HepG2 (cell line): ENCODE measurements around the gene CDA. TPM values are rescaled to one million over a fixed set of nuclear protein-coding genes. Genes with fewer than 3 reads are reported as not detected.

ENCODE experiments used
- ATAC-seq: fragments of 200-7000 bp; cut with Tn5 transposase; 3 replicates; pipeline ENCODE4 v1.9.1; 2020; ENCODE audit warnings: mild to moderate bottlenecking, moderate library complexity
- BruUV-seq: library from RNA; stranded (reverse); fragments of 400-500 nt; replicated peaks from 2 replicates; lab custom pipeline; 2021; lab: Mats Ljungman, UMichigan
- CTCF ChIA-PET: fragments of 300-600 bp; formaldehyde crosslinking; extraction: SDS; loops from one replicate; lab custom pipeline; 2021; ENCODE audit warnings: low total read pairs, inconsistent platforms, low intra/inter-chr PET ratio; lab: Yijun Ruan, JAX
- POLR2A ChIA-PET: fragments of 350-600 bp; sonication (Branson Sonifier 250); formaldehyde crosslinking; loops from one replicate; lab custom pipeline; 2020; ENCODE audit warnings: antibody characterized with exemption, inconsistent platforms; lab: Yijun Ruan, JAX
- DNase-seq: peaks from one replicate; pipeline ENCODE4 v3.0.0-alpha.2; 2015; ENCODE audit warnings: low spot score
- FAIRE-seq: peaks from 3 replicates; lab custom pipeline; 2011; peaks lifted over from hg19 to GRCh38; lab: Jason Lieb, UNC
- H2AFZ ChIP-seq: one replicate; pipeline ENCODE4 v1.6.1; 2011; ENCODE audit warnings: low read length, inconsistent platforms
- H3K27ac ChIP-seq: fragments of 300-600 bp; 3 replicates; pipeline ENCODE4 v1.8.0; 2011; ENCODE audit warnings: mixed run types, mild to moderate bottlenecking, mixed read lengths, low read length, inconsistent platforms; ENCODE audit not compliant: insufficient read depth; ENCODE audit errors: extremely low read length
- H3K27me3 ChIP-seq, 2 experiments: fragments of 200-600 bp in 1 of 2; 2 replicates in 1 of 2; 3 replicates in 1 of 2; pipeline versions ENCODE4 v1.6.0 to v1.8.0; 2011; ENCODE audit warnings: low read length in 2 of 2, mild to moderate bottlenecking in 2 of 2, moderate library complexity in 2 of 2, inconsistent platforms in 1 of 2; ENCODE audit not compliant: insufficient read depth in 2 of 2, control insufficient read depth in 1 of 2
- H3K36me3 ChIP-seq, 2 experiments: fragments of 200-600 bp in 1 of 2; replicated peaks in 1 of 2; 2 replicates in 1 of 2; 3 replicates in 1 of 2; pipeline versions ENCODE4 v1.5.1 to v1.8.0; 2011; ENCODE audit warnings: low read length in 2 of 2, inconsistent platforms in 1 of 2; ENCODE audit not compliant: insufficient read depth in 2 of 2, control insufficient read depth in 1 of 2
- H3K4me1 ChIP-seq: 2 replicates; pipeline ENCODE4 v1.5.1; 2012; ENCODE audit warnings: low read length, inconsistent platforms; ENCODE audit not compliant: insufficient read depth
- H3K4me2 ChIP-seq: 2 replicates; pipeline ENCODE4 v1.6.0; 2011; ENCODE audit warnings: low read depth, low read length, inconsistent platforms
- H3K4me3 ChIP-seq, 3 experiments: fragments of 200-600 bp in 1 of 3; sonication (generic), shearing (Covaris generic) in 1 of 3; replicated peaks in 1 of 3; 2 replicates each; pipeline ENCODE4 v1.5.1; 2011 to 2016; ENCODE audit warnings: low read length in 3 of 3, inconsistent platforms in 2 of 3, low read depth in 2 of 3, mild to moderate bottlenecking in 2 of 3, control low read depth in 1 of 3, mixed read lengths in 1 of 3; ENCODE audit not compliant: insufficient read depth in 1 of 3
- H3K79me2 ChIP-seq: one replicate; pipeline ENCODE4 v1.6.1; 2011; ENCODE audit warnings: low read length, inconsistent platforms; ENCODE audit not compliant: insufficient read depth
- H3K9ac ChIP-seq: 2 replicates; pipeline ENCODE4 v1.6.0; 2011; ENCODE audit warnings: mild to moderate bottlenecking, low read depth, low read length, inconsistent platforms; ENCODE audit not compliant: insufficient read depth
- H3K9me3 ChIP-seq: 2 replicates; pipeline ENCODE4 v1.5.1; 2012; ENCODE audit warnings: mild to moderate bottlenecking, low read length
- H4K20me1 ChIP-seq: 2 replicates; pipeline ENCODE4 v1.6.0; 2011; ENCODE audit warnings: inconsistent platforms, mild to moderate bottlenecking, low read length, moderate library complexity; ENCODE audit not compliant: insufficient read depth
- CCDC6 ChIP-seq: sonication (generic); formaldehyde crosslinking; IDR thresholded peaks from 2 replicates; pipeline ENCODE4 v1.8.1; 2022; ENCODE audit warnings: mild to moderate bottlenecking, missing genetic modification reagents, moderate library complexity
- HNRNPK ChIP-seq: fragments of 200-400 bp; formaldehyde crosslinking; IDR thresholded peaks from 2 replicates; pipeline ENCODE4 v1.6.1; 2018; ENCODE audit warnings: low read length, low read depth, moderate library complexity, mild to moderate bottlenecking; ENCODE audit not compliant: poor library complexity, severe bottlenecking
- HNRNPL ChIP-seq: fragments of 200-400 bp; formaldehyde crosslinking; IDR thresholded peaks from 2 replicates; pipeline ENCODE4 v1.6.1; 2017; ENCODE audit warnings: mild to moderate bottlenecking, low read depth, low read length
- PCBP1 ChIP-seq: fragments of 200-400 bp; formaldehyde crosslinking; IDR thresholded peaks from 2 replicates; pipeline ENCODE4 v1.6.1; 2017; ENCODE audit warnings: mild to moderate bottlenecking, low read depth, low read length, borderline replicate concordance
- U2AF2 ChIP-seq: fragments of 200-400 bp; formaldehyde crosslinking; IDR thresholded peaks from 2 replicates; pipeline ENCODE4 v1.6.1; 2017; ENCODE audit warnings: low read depth, mild to moderate bottlenecking, low read length
- ZBTB8A ChIP-seq: sonication (generic); formaldehyde crosslinking; IDR thresholded peaks from 2 replicates; pipeline ENCODE4 v1.4.0; 2020; ENCODE audit warnings: mild to moderate bottlenecking, low read depth, missing genetic modification reagents, borderline replicate concordance
- ZKSCAN5 ChIP-seq: sonication (generic); formaldehyde crosslinking; IDR thresholded peaks from 2 replicates; pipeline ENCODE4 v1.5.1; 2020; ENCODE audit warnings: mild to moderate bottlenecking, missing genetic modification reagents
- ZNF138 ChIP-seq: sonication (generic); formaldehyde crosslinking; IDR thresholded peaks from 2 replicates; pipeline ENCODE4 v1.5.0; 2020; ENCODE audit warnings: mild to moderate bottlenecking, low read depth, missing genetic modification reagents
- WGBS: methylation state at CpG from one replicate; pipeline ENCODE4 v1.1.6; 2017; ENCODE audit warnings: low lambda C conversion rate; 5-methylcytosine and 5-hydroxymethylcytosine counted together
- in situ Hi-C: cut with HindIII; loops from 2 replicates; pipeline ENCODE4 v1.10.0; 2017; ENCODE audit warnings: low pct_unique_long_range_greater_than_20kb; ENCODE audit not compliant: extremely low pct_ligation_motif_present
- intact Hi-C: fragments of 100-400 bp; cut with micrococcal nuclease; formaldehyde crosslinking; loops from one replicate; pipeline ENCODE4 v1.10.0; 2022; ENCODE audit not compliant: unreplicated experiment
- polyA plus RNA-seq, 8 experiments: library from polyadenylated mRNA; depleted of rRNA in 3 of 8; stranded (reverse) in 7 of 8; unstranded in 1 of 8; fragments of >200 nt; fragmentation: Illumina TruSeq in 4 of 8; extraction: Trizol in 4 of 8; gene quantifications; 2 replicates each; pipeline versions ENCODE4 v1.2.1 to v1.2.3, GENCODE V29; 2011 to 2016; ENCODE audit warnings: low read depth in 4 of 8, missing spikeins in 1 of 8, mixed read lengths in 1 of 8; ENCODE audit not compliant: insufficient read depth in 1 of 8
- total RNA-seq, 5 experiments: library from RNA; depleted of rRNA; stranded (reverse); fragments of >200 nt; fragmentation: Illumina TruSeq; extraction: Trizol; gene quantifications; 2 replicates each; pipeline ENCODE4 v1.2.3, GENCODE V29; 2016; ENCODE audit warnings: low read depth in 1 of 5
- TF ChIP-seq, protein P1 (sequence below): IDR thresholded peaks from 2 replicates; pipeline ENCODE4 v1.6.1; 2018; ENCODE audit warnings: missing genetic modification reagents
- TF ChIP-seq, protein P2 (sequence below): sonication (generic); formaldehyde crosslinking; conservative IDR thresholded peaks from 2 replicates; pipeline ENCODE4 v1.8.1; 2023; ENCODE audit warnings: missing genetic modification reagents
- TF ChIP-seq, protein P3 (sequence below): sonication (generic); formaldehyde crosslinking; IDR thresholded peaks from 2 replicates; pipeline ENCODE4 v1.4.0; 2020; ENCODE audit warnings: mild to moderate bottlenecking, missing genetic modification reagents
- TF ChIP-seq, protein P4 (sequence below): IDR thresholded peaks from 2 replicates; pipeline ENCODE4 v1.6.1; 2012; ENCODE audit warnings: low read length, improper control_type of control experiment

CDA gene
- total and polyA plus RNA-seq, 2 of the 13 experiments (the other 11 are each of a cell fraction or from before 2014, with no cell fraction given), result 0.66 to 2.1 TPM

DNA sequence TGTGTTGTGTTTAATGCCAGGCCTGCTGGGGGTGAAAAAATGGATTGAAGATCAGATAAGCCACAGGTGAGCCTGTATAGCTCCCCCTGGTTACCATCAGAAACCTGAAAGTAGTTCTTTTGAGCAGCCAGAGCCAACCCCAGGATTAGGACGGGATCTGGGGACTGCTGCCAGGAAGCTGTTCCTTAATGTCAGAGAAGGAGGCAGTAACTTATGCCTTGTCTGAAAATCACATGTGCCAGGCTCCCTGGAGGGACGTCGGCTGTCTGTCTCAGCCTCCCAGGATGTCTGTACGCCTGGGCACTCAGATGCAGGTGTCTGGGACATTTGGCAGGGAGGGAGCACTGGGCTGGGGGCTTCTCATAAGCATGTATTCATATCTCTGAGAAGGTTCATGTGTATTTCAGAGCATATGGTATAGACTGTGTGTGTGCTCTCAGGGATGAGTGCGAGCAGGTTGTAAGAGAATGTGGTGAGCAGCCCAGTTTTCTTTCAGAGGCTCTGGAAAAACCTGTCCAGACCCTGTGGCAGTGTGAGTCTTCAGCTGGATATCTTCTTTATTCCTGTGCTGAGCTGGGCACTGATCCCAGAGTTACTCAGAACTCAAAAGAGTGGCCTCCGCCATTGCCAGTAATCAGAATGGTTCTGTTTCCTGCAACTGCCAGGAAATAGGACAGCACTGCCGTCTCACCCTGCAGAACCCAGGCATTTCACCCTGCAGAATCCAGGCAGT is 33.7 kb upstream of the CDA start:
- ChIA-PET POLR2A (no interaction called here), CTCF (no interaction called here)
- Histone ChIP-seq H2AFZ (no peak overlapping the region), H3K27ac (no peak overlapping the region), H3K79me2 (no peaks in the 10 kb centered on the region), H3K27me3 (no peaks in the 10 kb centered on the region), H3K4me3 (no peak overlapping the region; a peak in 1 of 6 replicates), H3K4me2 (0 out of 2 replicates have a peak overlapping the region, but pooled peaks have one; percentile 70), H3K9me3 (no peaks in the 10 kb centered on the region), H3K36me3 (no peaks in the 10 kb centered on the region), H3K4me1 (peaks cover 33% of the 10 kb centered on the region), H3K9ac (no peak overlapping the region)
- in situ Hi-C loops (no loop called here), intact Hi-C loops (no loop called here)
- BruUV-seq, result no TSS peak
- no peak for ATAC-seq
- WGBS, result 89% methylated on average over 2 of the region's 7 CpGs
- TF ChIP-seq HNRNPK, result no peak
- TF ChIP-seq CCDC6 (CRISPR knock-in tag), result no peak
- no peak for TF ChIP-seq ZBTB8A (CRISPR knock-in tag)
- no peak for TF ChIP-seq ZNF138 (CRISPR knock-in tag)
- TF ChIP-seq PCBP1, result no peak
- TF ChIP-seq, protein P1, sequence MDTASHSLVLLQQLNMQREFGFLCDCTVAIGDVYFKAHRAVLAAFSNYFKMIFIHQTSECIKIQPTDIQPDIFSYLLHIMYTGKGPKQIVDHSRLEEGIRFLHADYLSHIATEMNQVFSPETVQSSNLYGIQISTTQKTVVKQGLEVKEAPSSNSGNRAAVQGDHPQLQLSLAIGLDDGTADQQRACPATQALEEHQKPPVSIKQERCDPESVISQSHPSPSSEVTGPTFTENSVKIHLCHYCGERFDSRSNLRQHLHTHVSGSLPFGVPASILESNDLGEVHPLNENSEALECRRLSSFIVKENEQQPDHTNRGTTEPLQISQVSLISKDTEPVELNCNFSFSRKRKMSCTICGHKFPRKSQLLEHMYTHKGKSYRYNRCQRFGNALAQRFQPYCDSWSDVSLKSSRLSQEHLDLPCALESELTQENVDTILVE, result no peak
- TF ChIP-seq, protein P2, sequence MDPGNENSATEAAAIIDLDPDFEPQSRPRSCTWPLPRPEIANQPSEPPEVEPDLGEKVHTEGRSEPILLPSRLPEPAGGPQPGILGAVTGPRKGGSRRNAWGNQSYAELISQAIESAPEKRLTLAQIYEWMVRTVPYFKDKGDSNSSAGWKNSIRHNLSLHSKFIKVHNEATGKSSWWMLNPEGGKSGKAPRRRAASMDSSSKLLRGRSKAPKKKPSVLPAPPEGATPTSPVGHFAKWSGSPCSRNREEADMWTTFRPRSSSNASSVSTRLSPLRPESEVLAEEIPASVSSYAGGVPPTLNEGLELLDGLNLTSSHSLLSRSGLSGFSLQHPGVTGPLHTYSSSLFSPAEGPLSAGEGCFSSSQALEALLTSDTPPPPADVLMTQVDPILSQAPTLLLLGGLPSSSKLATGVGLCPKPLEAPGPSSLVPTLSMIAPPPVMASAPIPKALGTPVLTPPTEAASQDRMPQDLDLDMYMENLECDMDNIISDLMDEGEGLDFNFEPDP (CRISPR knock-in tag), result no peak
- TF ChIP-seq, protein P3, sequence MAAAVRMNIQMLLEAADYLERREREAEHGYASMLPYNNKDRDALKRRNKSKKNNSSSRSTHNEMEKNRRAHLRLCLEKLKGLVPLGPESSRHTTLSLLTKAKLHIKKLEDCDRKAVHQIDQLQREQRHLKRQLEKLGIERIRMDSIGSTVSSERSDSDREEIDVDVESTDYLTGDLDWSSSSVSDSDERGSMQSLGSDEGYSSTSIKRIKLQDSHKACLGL (CRISPR knock-in tag), result no peak
- TF ChIP-seq, protein P4, sequence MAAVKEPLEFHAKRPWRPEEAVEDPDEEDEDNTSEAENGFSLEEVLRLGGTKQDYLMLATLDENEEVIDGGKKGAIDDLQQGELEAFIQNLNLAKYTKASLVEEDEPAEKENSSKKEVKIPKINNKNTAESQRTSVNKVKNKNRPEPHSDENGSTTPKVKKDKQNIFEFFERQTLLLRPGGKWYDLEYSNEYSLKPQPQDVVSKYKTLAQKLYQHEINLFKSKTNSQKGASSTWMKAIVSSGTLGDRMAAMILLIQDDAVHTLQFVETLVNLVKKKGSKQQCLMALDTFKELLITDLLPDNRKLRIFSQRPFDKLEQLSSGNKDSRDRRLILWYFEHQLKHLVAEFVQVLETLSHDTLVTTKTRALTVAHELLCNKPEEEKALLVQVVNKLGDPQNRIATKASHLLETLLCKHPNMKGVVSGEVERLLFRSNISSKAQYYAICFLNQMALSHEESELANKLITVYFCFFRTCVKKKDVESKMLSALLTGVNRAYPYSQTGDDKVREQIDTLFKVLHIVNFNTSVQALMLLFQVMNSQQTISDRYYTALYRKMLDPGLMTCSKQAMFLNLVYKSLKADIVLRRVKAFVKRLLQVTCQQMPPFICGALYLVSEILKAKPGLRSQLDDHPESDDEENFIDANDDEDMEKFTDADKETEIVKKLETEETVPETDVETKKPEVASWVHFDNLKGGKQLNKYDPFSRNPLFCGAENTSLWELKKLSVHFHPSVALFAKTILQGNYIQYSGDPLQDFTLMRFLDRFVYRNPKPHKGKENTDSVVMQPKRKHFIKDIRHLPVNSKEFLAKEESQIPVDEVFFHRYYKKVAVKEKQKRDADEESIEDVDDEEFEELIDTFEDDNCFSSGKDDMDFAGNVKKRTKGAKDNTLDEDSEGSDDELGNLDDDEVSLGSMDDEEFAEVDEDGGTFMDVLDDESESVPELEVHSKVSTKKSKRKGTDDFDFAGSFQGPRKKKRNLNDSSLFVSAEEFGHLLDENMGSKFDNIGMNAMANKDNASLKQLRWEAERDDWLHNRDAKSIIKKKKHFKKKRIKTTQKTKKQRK, result no peak
- TF ChIP-seq ZKSCAN5 (CRISPR knock-in tag), result no peak
- TF ChIP-seq HNRNPL, result no peak
- TF ChIP-seq U2AF2, result no peak
- TF ChIP-seq, all 625 proteins: peak for 0
- DNase-seq, result no peak
- FAIRE-seq, result no peak
- H4K20me1 ChIP-seq, result no peaks in the 10 kb centered on the region; the same call in 1 of the 2 replicates
